ENCODE measurements around the gene MRLN.

MRLN gene

DNA sequence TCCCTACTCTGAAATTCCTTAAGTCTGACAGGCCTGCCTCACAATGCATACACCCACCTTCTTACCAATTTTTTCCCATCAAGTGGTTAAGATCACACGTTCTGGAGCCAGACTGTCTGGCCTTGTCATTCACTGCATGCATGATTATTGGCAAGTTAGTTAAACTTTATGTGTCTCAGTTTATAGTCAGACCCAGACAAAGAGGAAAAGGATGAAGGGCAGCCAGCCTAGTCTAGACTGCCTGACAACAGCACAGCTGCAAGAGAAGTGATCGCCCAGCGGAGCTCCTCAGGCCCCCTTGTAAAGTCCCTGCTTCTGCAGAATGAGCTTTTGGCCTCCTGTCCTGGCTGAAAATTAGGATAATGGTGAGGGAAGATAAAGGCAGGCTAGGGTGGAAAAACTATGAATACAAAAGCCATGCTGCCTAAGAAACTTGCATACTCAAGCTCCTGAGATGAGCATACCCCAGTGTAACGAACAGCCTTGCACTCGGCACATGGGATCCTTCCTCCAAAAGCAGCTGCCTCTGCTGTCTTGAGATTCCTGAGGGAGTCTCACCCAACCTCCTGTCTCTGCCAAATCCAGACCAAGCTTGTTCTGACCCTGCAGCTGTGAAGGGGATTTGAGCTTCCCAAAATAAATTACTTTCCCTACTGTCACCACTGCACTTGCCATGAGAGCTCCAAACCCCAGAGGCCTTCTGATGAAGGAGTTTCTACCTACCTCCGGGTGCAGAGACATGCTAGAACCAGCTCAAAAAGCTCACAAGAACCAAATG lies 26.7 kb upstream of the MRLN start:
- WGBS, 2 experiments, result 93 to 94% methylated on average over 6 of the region's 6 CpGs
- no peaks in the 10 kb centered on the region for H3K36me3 ChIP-seq (ENCODE audit: control insufficient read depth, insufficient read depth, low read length)
- no peak overlapping the region for H3K27ac ChIP-seq (ENCODE audit: insufficient read depth, low read depth, low read length, poor library complexity, severe bottlenecking)
- H3K4me1 ChIP-seq (ENCODE audit: control insufficient read depth, insufficient read depth, low read length), result no peaks in the 10 kb centered on the region
- no peaks in the 10 kb centered on the region for H3K27me3 ChIP-seq (ENCODE audit: control insufficient read depth, insufficient read depth, low read length, poor library complexity, severe bottlenecking)
- no peaks in the 10 kb centered on the region for H3K9me3 ChIP-seq (ENCODE audit: control insufficient read depth, low read length)
- no peak overlapping the region for H3K4me3 ChIP-seq (ENCODE audit: insufficient read depth, low read depth, low read length)

DNA sequence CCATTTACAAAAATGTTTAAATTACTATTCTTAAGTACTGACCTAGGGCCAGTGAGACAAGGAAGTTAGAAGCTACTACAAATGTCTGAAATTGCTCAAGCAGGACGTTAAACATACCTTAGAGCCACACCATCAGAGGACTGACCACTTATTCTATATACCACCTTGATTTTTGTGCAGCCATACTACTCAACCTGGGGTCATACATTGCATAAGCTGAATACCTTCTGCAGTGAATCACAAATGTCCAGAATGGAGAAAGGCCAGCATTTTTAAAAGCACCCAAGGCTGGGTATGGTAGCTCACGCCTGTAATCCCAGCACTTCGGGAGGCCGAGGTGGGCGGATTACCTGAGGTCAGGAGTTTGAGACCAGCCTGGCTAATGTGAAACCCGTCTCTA lies 21.2 kb upstream of the MRLN start:
- H3K4me3 ChIP-seq (ENCODE audit: insufficient read depth, low read depth, low read length), result no peak overlapping the region
- H3K27ac ChIP-seq (ENCODE audit: insufficient read depth, low read depth, low read length, poor library complexity, severe bottlenecking), result no peak overlapping the region
- H3K27me3 ChIP-seq (ENCODE audit: control insufficient read depth, insufficient read depth, low read length, poor library complexity, severe bottlenecking), result no peaks in the 10 kb centered on the region
- H3K4me1 ChIP-seq (ENCODE audit: control insufficient read depth, insufficient read depth, low read length), result no peaks in the 10 kb centered on the region
- no peaks in the 10 kb centered on the region for H3K9me3 ChIP-seq (ENCODE audit: control insufficient read depth, low read length)
- WGBS, 2 experiments, result 90 to 93% methylated on average over 6 of the region's 6 CpGs
- H3K36me3 ChIP-seq (ENCODE audit: control insufficient read depth, insufficient read depth, low read length), result no peaks in the 10 kb centered on the region

DNA sequence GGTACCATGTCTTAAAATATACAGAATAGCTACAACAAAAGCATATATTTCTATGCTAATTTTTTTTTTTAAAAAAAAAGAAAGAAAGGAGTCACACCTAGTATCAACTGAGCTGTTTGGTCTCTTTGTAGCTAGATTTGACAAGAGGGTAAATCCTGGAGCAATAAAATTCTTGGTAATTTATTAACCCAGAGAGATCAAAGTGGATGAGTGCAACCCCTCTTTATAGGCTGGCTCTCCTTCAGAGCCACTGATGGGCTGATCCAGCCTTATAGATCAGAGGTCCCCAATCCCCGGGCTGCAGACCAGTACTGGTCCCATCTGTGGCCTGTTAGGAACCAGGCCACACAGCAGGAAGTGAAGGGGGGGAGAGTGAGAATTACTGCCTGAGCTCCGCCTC lies 19.8 kb upstream of the MRLN start:
- no peaks in the 10 kb centered on the region for H3K36me3 ChIP-seq (ENCODE audit: control insufficient read depth, insufficient read depth, low read length)
- 92 to 97% methylated on average over 2 of the region's 2 CpGs for WGBS, 2 experiments
- no peaks in the 10 kb centered on the region for H3K4me1 ChIP-seq (ENCODE audit: control insufficient read depth, insufficient read depth, low read length)
- no peaks in the 10 kb centered on the region for H3K9me3 ChIP-seq (ENCODE audit: control insufficient read depth, low read length)
- H3K4me3 ChIP-seq (ENCODE audit: insufficient read depth, low read depth, low read length), result no peak overlapping the region
- H3K27me3 ChIP-seq (ENCODE audit: control insufficient read depth, insufficient read depth, low read length, poor library complexity, severe bottlenecking), result no peaks in the 10 kb centered on the region
- H3K27ac ChIP-seq (ENCODE audit: insufficient read depth, low read depth, low read length, poor library complexity, severe bottlenecking), result no peak overlapping the region

DNA sequence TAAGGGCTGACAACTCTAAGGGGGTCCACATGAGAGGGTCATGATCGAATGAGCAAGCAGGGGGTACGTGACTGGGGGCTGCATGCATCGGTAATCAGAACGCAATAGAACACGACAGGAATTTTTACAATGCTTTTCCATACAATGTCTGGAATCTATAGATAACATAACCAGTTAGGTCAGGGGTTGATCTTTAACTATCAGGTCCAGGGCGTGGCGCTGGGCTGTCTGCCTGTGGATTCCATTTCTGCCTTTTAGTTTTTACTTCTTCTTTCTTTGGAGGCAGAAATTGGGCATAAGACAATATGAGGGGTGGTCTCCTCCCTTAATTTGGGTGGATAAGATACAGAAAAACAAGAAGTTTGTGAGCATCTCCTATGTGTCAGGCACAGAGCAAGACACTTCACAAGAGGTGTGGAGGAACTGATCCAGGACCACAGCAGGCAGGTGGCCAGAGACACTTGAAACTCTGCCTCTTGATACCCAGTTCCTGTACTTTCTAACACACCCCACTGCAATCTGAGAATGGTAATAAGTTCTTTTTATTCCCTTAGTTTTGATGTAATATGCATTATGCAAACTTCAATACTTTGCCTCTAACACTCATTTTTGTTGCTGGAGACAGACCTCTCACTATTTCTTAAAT lies 18.0 kb upstream of the MRLN start:
- Histone ChIP-seq H3K4me1 (ENCODE audit: control insufficient read depth, insufficient read depth, low read length) (no peaks in the 10 kb centered on the region), H3K36me3 (ENCODE audit: control insufficient read depth, insufficient read depth, low read length) (no peaks in the 10 kb centered on the region), H3K27ac (ENCODE audit: insufficient read depth, low read depth, low read length, poor library complexity, severe bottlenecking) (no peak overlapping the region), H3K4me3 (ENCODE audit: insufficient read depth, low read depth, low read length) (no peak overlapping the region), H3K9me3 (ENCODE audit: control insufficient read depth, low read length) (no peaks in the 10 kb centered on the region), H3K27me3 (ENCODE audit: control insufficient read depth, insufficient read depth, low read length, poor library complexity, severe bottlenecking) (no peaks in the 10 kb centered on the region)
- WGBS, 2 experiments, result 85 to 90% methylated on average over 7 of the region's 7 CpGs

DNA sequence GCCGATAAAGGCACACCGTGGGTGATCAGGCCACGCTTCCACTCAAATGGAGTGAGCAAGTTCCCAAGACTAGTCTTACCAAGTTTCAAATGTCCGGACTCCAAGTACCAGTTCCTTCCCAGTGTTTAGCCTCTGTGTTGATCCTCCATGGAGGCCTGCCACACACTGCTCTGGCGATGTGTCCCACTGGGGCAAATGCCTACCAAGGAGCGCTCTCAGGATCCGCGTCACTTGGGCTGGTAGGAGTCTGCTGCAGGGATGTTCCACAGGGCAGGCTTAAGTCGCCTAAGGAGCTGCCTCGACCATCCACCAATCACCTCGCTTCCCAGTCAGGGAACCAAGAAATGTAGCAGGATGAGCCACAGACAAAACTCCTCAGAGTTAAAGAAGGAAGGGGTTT lies 17.4 kb upstream of the MRLN start:
- 96 to 97% methylated on average over 11 of the region's 11 CpGs for WGBS, 2 experiments
- H3K27ac ChIP-seq (ENCODE audit: insufficient read depth, low read depth, low read length, poor library complexity, severe bottlenecking), result no peak overlapping the region
- H3K4me1 ChIP-seq (ENCODE audit: control insufficient read depth, insufficient read depth, low read length), result no peaks in the 10 kb centered on the region
- H3K9me3 ChIP-seq (ENCODE audit: control insufficient read depth, low read length), result no peaks in the 10 kb centered on the region
- H3K4me3 ChIP-seq (ENCODE audit: insufficient read depth, low read depth, low read length), result no peak overlapping the region
- no peaks in the 10 kb centered on the region for H3K36me3 ChIP-seq (ENCODE audit: control insufficient read depth, insufficient read depth, low read length)
- H3K27me3 ChIP-seq (ENCODE audit: control insufficient read depth, insufficient read depth, low read length, poor library complexity, severe bottlenecking), result no peaks in the 10 kb centered on the region

DNA sequence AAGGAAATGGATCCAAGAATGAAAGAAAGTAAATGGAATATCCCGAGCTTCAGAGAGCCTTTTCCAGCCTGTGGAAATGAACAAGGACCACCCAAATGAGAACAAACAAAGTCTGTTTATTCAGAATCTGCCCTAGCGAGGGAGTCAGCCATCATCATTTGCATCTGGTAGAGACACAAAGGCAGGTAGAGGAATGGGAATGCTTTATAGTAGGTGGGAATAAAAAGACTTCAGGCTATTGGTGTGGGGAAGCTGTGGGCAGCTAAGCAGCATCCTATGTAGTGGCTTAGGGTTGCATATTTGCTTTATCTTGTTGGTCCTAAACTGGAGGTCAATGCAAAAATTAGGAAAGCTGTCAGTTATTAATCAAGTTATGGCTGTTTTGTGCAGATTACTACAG lies 9.2 kb upstream of the MRLN start:
- Histone ChIP-seq H3K36me3 (ENCODE audit: control insufficient read depth, insufficient read depth, low read length) (no peaks in the 10 kb centered on the region), H3K4me1 (ENCODE audit: control insufficient read depth, insufficient read depth, low read length) (no peaks in the 10 kb centered on the region), H3K4me3 (ENCODE audit: insufficient read depth, low read depth, low read length) (no peak overlapping the region), H3K27me3 (ENCODE audit: control insufficient read depth, insufficient read depth, low read length, poor library complexity, severe bottlenecking) (no peaks in the 10 kb centered on the region), H3K9me3 (ENCODE audit: control insufficient read depth, low read length) (no peaks in the 10 kb centered on the region), H3K27ac (ENCODE audit: insufficient read depth, low read depth, low read length, poor library complexity, severe bottlenecking) (no peak overlapping the region)
- 52 to 59% methylated on average over 2 of the region's 2 CpGs for WGBS, 2 experiments

DNA sequence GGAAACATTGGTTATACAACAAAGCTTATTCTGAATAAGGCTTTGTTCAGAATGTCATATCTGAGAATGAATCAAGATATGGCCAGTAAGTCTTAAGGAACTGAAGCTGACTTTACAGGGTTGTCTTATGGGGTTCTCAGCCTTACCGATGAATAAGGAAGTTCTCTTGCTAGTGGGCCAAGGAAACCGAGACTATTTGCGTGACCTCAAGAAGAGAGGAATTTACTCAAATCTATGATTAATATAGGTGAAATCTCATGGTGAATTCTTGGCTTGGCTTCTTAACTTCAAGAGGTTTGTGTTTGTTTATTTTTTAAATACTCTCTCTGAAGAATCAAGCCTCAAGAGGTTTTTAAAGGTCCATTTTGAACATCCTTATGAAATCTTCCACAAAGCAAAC lies 4.7 kb upstream of the MRLN start:
- Histone ChIP-seq H3K27me3 (ENCODE audit: control insufficient read depth, insufficient read depth, low read length, poor library complexity, severe bottlenecking) (no peaks in the 10 kb centered on the region), H3K36me3 (ENCODE audit: control insufficient read depth, insufficient read depth, low read length) (no peaks in the 10 kb centered on the region), H3K4me3 (ENCODE audit: insufficient read depth, low read depth, low read length) (no peak overlapping the region), H3K27ac (ENCODE audit: insufficient read depth, low read depth, low read length, poor library complexity, severe bottlenecking) (no peak overlapping the region), H3K9me3 (ENCODE audit: control insufficient read depth, low read length) (no peaks in the 10 kb centered on the region), H3K4me1 (ENCODE audit: control insufficient read depth, insufficient read depth, low read length) (no peaks in the 10 kb centered on the region)
- WGBS, 2 experiments, result 94 to 97% methylated on average over 3 of the region's 3 CpGs

DNA sequence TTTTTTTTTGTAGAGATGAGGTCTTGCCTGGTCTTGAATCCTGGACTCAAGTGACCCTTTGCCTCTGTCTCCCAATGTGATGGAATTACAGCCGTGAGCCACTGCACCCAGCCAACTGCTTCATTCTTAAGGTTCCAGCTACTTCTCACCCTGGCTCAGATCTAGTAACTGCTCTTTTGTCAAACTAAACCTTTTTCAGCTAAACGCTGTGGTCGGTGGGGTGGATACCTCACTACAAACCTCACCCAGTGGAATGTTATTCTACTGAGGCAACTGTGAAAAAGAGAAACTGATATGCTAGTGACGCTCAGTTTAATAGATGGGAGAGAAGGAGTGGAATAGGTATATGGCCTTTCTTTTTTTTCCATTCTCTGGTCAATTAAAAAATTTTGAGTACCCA lies 1.7 kb upstream of the MRLN start:
- WGBS, 2 experiments, result 94 to 95% methylated on average over 4 of the region's 4 CpGs
- Histone ChIP-seq H3K4me3 (ENCODE audit: insufficient read depth, low read depth, low read length) (no peak overlapping the region), H3K4me1 (ENCODE audit: control insufficient read depth, insufficient read depth, low read length) (no peaks in the 10 kb centered on the region), H3K36me3 (ENCODE audit: control insufficient read depth, insufficient read depth, low read length) (no peaks in the 10 kb centered on the region), H3K27me3 (ENCODE audit: control insufficient read depth, insufficient read depth, low read length, poor library complexity, severe bottlenecking) (no peaks in the 10 kb centered on the region), H3K9me3 (ENCODE audit: control insufficient read depth, low read length) (no peaks in the 10 kb centered on the region), H3K27ac (ENCODE audit: insufficient read depth, low read depth, low read length, poor library complexity, severe bottlenecking) (no peak overlapping the region)

DNA sequence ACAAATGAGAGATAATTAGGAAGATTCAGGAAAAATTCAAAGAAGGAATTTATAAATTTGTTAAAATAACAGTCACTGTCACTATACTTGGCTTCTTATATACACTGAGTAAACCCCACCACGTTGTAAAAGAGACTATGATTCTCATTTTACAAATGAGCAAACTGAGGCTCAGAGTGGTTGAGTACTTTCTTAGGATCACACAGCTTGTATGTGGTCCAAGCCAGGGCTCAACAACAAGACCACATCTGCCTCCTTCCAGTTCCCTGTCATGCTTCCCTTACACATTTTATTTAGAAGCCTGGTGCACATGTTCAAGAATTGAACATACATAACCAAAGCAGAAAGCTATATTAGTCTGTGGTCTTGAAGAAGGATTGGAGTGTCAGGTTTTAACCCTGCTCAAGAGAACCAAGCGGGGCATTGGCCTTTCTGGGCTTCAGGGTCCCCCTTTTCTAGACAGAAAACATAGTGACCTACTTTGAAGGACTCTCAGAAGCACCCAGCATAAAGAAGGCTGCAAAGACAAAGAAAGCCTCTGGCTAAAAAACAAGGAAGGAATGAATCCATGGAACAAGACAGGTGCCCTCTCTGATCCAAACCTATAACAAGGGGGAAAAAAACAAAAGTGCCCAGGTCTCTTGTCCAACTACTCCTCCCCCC lies 846 bp downstream of the MRLN start:
- H3K9me3 ChIP-seq (ENCODE audit: control insufficient read depth, low read length), result no peaks in the 10 kb centered on the region
- no peaks in the 10 kb centered on the region for H3K4me1 ChIP-seq (ENCODE audit: control insufficient read depth, insufficient read depth, low read length)
- H3K27ac ChIP-seq (ENCODE audit: insufficient read depth, low read depth, low read length, poor library complexity, severe bottlenecking), result no peak overlapping the region
- WGBS, 2 experiments, result 75 to 90% methylated on average over 1 to 2 of the region's 2 CpGs
- no peaks in the 10 kb centered on the region for H3K27me3 ChIP-seq (ENCODE audit: control insufficient read depth, insufficient read depth, low read length, poor library complexity, severe bottlenecking)
- no peak overlapping the region for H3K4me3 ChIP-seq (ENCODE audit: insufficient read depth, low read depth, low read length)
- H3K36me3 ChIP-seq (ENCODE audit: control insufficient read depth, insufficient read depth, low read length), result no peaks in the 10 kb centered on the region

DNA sequence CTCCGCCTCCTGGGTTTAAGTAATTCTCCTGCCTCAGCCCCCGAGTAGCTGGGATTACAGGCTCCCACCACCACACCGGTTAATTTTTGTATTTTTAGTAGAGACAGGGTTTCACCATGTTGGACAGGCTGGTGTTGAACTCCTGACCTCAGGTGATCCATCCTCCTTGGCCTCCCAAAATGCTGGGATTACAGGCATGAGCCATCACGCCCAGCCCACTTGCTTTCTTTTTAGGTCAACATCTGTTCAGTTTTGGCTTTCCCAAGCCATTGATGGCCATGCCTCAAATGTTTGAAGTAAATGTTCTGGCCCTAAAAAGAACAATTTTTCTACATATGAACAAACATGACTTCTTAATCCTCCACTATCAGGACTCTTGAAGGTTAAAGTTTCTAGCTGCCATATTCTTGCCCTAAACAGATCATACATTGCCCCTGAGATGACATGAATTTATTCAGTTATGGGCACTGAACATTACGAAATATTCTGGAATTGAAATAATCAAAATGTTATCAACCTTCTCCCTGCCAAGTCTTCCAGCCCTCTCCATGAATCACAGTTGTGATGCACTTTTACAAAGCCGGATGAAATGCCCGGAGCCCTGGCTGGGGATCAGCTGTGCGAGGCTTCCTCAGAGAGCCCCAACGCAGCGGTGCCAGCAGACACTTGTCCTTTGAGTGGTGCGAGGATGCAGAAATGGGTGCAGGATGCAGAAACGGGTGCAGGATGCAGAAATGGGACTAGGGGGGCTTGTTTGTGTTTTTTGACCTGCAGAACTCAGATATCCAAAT lies 2.9 kb downstream of the MRLN start:
- Histone ChIP-seq H3K27me3 (ENCODE audit: control insufficient read depth, insufficient read depth, low read length, poor library complexity, severe bottlenecking) (no peaks in the 10 kb centered on the region), H3K27ac (ENCODE audit: insufficient read depth, low read depth, low read length, poor library complexity, severe bottlenecking) (no peak overlapping the region)

More for the DNA sequence above, 2.9 kb downstream of the MRLN start:
- Histone ChIP-seq H3K36me3 (ENCODE audit: control insufficient read depth, insufficient read depth, low read length) (no peaks in the 10 kb centered on the region), H3K9me3 (ENCODE audit: control insufficient read depth, low read length) (no peaks in the 10 kb centered on the region), H3K4me1 (ENCODE audit: control insufficient read depth, insufficient read depth, low read length) (no peaks in the 10 kb centered on the region), H3K4me3 (ENCODE audit: insufficient read depth, low read depth, low read length) (no peak overlapping the region)
- WGBS, 2 experiments, result 89 to 90% methylated on average over 12 of the region's 12 CpGs
